Peyer's patch (tissue), 4 donors: Measurements from ENCODE around the gene IFT81.

ENCODE experiments used
- POLR2A ChIP-seq, 2 donors: fragments of 450-650 bp; IDR thresholded peaks; one replicate each; pipeline ENCODE4 v1.5.1; 2017; ENCODE audit warnings: antibody characterized with exemption in 2 of 2, mild to moderate bottlenecking in 2 of 2, moderate library complexity in 2 of 2
- TF ChIP-seq, protein P1 (sequence below), 6 experiments: fragments of 450-650 bp in 4 of 6; fragments of 200-600 bp in 2 of 6; sonication (generic) in 1 of 6; IDR thresholded peaks; one replicate each; pipeline ENCODE4 v1.5.1; 2017 to 2019; ENCODE audit warnings: antibody characterized with exemption in 6 of 6, mild to moderate bottlenecking in 3 of 6, moderate library complexity in 1 of 6

DNA sequence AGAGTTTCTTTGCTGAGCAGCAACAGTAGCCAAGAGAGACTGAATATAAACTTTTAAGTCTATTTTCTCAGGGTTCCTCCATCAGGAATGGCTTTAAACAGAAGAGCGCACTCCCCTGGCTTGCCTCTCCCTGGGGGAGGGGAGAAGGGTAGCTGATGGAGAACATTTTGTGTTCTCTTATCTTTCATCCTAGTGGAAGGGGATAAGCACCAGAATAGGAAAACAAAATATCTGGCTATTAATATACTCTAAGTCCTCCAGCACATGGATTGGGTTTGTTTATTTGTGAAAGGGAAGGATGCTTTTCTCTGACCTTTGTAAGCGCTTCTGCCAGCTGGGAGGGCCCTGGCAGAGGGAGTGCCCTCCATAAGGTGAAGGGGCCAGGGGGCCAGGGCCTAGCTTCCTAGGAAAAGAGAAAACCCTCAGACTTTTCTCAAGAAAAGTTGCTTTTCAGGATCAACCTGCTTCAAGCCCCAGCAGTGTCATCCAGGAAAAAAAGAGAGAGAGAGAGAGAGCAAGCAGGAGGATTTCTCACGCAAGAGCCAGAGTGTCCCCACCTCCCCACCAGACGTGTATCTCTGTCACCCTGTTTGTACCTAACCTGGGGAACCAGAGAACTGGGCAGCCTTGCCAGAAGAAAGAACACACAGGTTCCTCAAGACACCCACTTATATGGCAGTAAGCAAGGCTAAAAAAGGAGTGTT lies 122.6 kb downstream of the IFT81 start:
- peak; percentile 44 to 75 for TF ChIP-seq POLR2A (IDR thresholded peaks at IDR 0.05)
- TF ChIP-seq, protein P1, sequence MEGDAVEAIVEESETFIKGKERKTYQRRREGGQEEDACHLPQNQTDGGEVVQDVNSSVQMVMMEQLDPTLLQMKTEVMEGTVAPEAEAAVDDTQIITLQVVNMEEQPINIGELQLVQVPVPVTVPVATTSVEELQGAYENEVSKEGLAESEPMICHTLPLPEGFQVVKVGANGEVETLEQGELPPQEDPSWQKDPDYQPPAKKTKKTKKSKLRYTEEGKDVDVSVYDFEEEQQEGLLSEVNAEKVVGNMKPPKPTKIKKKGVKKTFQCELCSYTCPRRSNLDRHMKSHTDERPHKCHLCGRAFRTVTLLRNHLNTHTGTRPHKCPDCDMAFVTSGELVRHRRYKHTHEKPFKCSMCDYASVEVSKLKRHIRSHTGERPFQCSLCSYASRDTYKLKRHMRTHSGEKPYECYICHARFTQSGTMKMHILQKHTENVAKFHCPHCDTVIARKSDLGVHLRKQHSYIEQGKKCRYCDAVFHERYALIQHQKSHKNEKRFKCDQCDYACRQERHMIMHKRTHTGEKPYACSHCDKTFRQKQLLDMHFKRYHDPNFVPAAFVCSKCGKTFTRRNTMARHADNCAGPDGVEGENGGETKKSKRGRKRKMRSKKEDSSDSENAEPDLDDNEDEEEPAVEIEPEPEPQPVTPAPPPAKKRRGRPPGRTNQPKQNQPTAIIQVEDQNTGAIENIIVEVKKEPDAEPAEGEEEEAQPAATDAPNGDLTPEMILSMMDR (IDR thresholded peaks at IDR 0.05), result no peak
